ENCODE data around the gene SMIM3. TPM values are rescaled to one million over a fixed set of nuclear protein-coding genes. Genes with fewer than 3 reads are reported as not detected.

Gene SMIM3
- total and polyA plus RNA-seq, 2 experiments from 2014 or later = 44.2 to 47.7 TPM

DNA sequence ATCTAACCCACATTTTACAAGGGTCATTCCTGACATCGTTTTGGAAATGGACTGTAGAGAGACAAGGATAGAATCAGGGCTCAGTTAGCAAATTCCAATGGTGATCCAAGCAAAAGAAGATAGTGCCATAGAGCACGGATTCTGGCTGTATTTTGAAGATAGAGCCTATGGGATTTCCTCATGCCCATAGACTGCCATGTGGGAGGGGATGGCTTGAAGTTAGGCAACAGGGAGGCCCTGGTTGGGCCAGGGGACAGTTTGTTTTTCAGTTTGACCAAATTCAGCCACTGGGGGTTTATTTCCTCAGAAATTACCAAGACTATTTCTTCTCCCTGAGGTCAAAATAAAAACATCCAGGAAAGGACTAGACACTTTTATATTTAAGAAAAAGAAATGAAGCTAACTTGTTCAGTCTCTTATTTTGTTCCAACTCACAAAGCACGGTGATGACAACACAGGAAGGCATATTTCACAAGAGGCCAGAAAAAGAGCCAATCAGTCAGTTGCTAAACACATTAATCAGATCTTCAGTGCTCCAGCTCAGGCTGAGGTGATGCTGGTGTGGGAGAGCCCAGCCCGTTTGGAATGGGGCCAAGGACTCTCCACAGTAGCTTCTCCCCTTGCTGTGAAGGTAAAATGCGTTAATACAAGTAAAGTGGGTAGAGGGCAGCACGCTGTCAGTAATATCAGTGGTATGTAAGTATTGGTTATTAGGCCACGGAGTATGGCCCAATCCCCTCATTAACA, 15.4 kb upstream of the SMIM3 start:
- no peak overlapping the region for H3K4me2 ChIP-seq
- H3K27ac ChIP-seq = peak overlapping the region; percentile 80

DNA sequence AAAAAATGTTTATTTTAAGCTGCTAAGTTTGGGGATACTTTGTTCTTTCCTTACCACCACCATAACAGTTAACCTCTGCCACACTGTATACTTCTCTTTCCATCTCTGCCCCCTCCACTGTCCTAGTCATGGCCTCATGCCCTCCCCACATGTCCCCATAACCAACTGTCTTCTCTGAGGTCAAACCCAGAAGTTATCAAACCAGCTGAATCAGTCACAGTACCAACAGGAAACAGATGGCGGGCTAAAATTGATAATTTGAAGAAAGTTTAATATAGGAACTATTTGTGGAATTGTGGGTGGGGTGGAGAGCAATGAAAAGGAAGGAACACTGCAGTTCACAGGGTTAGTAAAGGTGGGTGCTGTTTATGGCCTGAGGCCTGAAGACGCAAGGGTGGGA, 14.0 kb upstream of the SMIM3 start:
- Histone ChIP-seq H3K27me3 (no peaks in the 10 kb centered on the region), H3K9me2 (replicated peaks; ENCODE audit: insufficient read depth) (no peaks in the 10 kb centered on the region), H3K27ac (peak overlapping the region; percentile 77), H4K20me1 (ENCODE audit: insufficient read depth, poor library complexity, severe bottlenecking) (no peaks in the 10 kb centered on the region), H2AFZ (peak overlapping the region; percentile 41), H3K9me3 (ENCODE audit: low read depth) (no peaks in the 10 kb centered on the region), H3K79me2 (no peaks in the 10 kb centered on the region), H3K4me3 (no peak overlapping the region), H3K4me2 (no peak overlapping the region), H3K4me1 (ENCODE audit: insufficient read depth) (peaks cover 11% of the 10 kb centered on the region), H3K36me3 (replicated peaks; ENCODE audit: insufficient read depth, low read depth) (no peaks in the 10 kb centered on the region)
- no peak for TF ChIP-seq EZH2 (IDR thresholded peaks at IDR 0.05; ENCODE audit: borderline replicate concordance)
- TF ChIP-seq EZH2phosphoT487 (IDR thresholded peaks at IDR 0.05; ENCODE audit: low read depth, severe bottlenecking, unreplicated experiment) = no peak
- TF ChIP-seq, protein P1, sequence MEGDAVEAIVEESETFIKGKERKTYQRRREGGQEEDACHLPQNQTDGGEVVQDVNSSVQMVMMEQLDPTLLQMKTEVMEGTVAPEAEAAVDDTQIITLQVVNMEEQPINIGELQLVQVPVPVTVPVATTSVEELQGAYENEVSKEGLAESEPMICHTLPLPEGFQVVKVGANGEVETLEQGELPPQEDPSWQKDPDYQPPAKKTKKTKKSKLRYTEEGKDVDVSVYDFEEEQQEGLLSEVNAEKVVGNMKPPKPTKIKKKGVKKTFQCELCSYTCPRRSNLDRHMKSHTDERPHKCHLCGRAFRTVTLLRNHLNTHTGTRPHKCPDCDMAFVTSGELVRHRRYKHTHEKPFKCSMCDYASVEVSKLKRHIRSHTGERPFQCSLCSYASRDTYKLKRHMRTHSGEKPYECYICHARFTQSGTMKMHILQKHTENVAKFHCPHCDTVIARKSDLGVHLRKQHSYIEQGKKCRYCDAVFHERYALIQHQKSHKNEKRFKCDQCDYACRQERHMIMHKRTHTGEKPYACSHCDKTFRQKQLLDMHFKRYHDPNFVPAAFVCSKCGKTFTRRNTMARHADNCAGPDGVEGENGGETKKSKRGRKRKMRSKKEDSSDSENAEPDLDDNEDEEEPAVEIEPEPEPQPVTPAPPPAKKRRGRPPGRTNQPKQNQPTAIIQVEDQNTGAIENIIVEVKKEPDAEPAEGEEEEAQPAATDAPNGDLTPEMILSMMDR (IDR thresholded peaks at IDR 0.05; ENCODE audit: poor library complexity) = no peak
- WGBS (ENCODE audit: low lambda C conversion rate, missing lambda C conversion rate) = 95% methylated on average over 2 of the region's 2 CpGs
- no peak for DNase-seq (ENCODE audit: low spot score)

More for the DNA sequence above, 15.4 kb upstream of the SMIM3 start:
- H2AFZ ChIP-seq = no peak overlapping the region
- peak; percentile 82 for DNase-seq (ENCODE audit: low spot score)
- no peaks in the 10 kb centered on the region for H3K9me3 ChIP-seq (ENCODE audit: low read depth)
- 51% methylated on average over 7 of the region's 7 CpGs for WGBS (ENCODE audit: low lambda C conversion rate, missing lambda C conversion rate)
- no peaks in the 10 kb centered on the region for H3K36me3 ChIP-seq (replicated peaks; ENCODE audit: insufficient read depth, low read depth)
- H3K27me3 ChIP-seq = no peaks in the 10 kb centered on the region
- peaks cover 15% of the 10 kb centered on the region for H3K4me1 ChIP-seq (ENCODE audit: insufficient read depth)
- H3K9me2 ChIP-seq (replicated peaks; ENCODE audit: insufficient read depth) = no peaks in the 10 kb centered on the region
- H3K79me2 ChIP-seq = no peaks in the 10 kb centered on the region
- H3K4me3 ChIP-seq = no peak overlapping the region
- no peak for TF ChIP-seq EZH2 (IDR thresholded peaks at IDR 0.05; ENCODE audit: borderline replicate concordance)
- TF ChIP-seq, protein P1 (IDR thresholded peaks at IDR 0.05; ENCODE audit: poor library complexity) = no peak
- TF ChIP-seq EZH2phosphoT487 (IDR thresholded peaks at IDR 0.05; ENCODE audit: low read depth, severe bottlenecking, unreplicated experiment) = no peak
- H4K20me1 ChIP-seq (ENCODE audit: insufficient read depth, poor library complexity, severe bottlenecking) = no peaks in the 10 kb centered on the region

DNA sequence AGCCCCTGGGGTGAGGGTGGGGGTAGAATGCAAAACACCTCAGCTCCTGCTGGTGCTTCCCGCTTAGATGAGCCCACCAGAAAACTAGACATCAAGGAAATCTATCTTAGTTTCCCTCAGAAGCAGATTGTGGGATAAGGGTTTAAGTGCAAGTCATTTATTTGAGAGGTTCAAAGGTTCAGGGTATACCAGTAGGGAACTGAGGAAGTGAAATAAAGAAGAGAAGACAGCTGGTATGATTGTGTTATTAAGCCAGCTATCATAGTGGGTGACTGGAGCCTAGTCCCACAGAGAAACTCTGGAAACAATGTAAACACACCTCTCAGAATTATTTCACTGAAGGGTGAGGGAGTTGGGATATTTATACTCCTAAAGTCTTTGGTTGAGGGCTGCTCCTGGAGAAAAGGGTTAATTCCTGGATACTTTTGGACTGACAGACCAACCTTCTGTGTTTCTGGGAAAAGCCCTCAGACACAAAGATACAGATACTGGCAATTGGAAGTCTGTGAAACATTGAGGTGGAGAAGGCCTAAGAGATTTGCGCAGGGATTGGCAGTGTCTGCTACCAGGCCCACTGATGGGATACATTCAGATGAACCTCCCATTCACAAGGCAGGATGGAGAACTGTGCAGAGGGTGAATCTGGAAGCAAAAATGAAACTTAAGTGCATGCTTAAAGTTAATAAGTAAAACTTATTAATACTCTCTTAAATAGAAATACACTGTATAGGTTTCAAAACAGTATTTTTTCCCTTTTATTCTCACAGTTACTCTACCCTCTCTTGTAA, 13.4 kb upstream of the SMIM3 start:
- 50% methylated on average over 2 of the region's 2 CpGs for WGBS (ENCODE audit: low lambda C conversion rate, missing lambda C conversion rate)
- Histone ChIP-seq H3K9me2 (replicated peaks; ENCODE audit: insufficient read depth) (no peaks in the 10 kb centered on the region), H3K27ac (peak overlapping the region; percentile 77), H3K9me3 (ENCODE audit: low read depth) (no peaks in the 10 kb centered on the region), H3K4me3 (no peak overlapping the region), H4K20me1 (ENCODE audit: insufficient read depth, poor library complexity, severe bottlenecking) (no peaks in the 10 kb centered on the region), H3K4me1 (ENCODE audit: insufficient read depth) (peaks cover 11% of the 10 kb centered on the region), H2AFZ (no peak overlapping the region), H3K27me3 (no peaks in the 10 kb centered on the region), H3K4me2 (no peak overlapping the region), H3K79me2 (no peaks in the 10 kb centered on the region), H3K36me3 (replicated peaks; ENCODE audit: insufficient read depth, low read depth) (no peaks in the 10 kb centered on the region)
- TF ChIP-seq, protein P1 (IDR thresholded peaks at IDR 0.05; ENCODE audit: poor library complexity) = no peak
- TF ChIP-seq EZH2phosphoT487 (IDR thresholded peaks at IDR 0.05; ENCODE audit: low read depth, severe bottlenecking, unreplicated experiment) (no peak), EZH2 (IDR thresholded peaks at IDR 0.05; ENCODE audit: borderline replicate concordance) (no peak)
- DNase-seq (ENCODE audit: low spot score) = no peak

All from hepatocyte (in vitro differentiated cells).